Choroid plexus epithelial cell (primary cell): ENCODE data around the gene RGPD5.
"Not testable (repeated sequence)": the region's sequence is repeated elsewhere in the genome, so short reads cannot be mapped to it uniquely, and the experiment has no call there.

Experiments
- DNase-seq: peaks from one replicate; pipeline ENCODE4 v3.0.0-alpha.2; 2010; ENCODE audit warnings: low read depth
- H3K4me3 ChIP-seq: 2 replicates; pipeline ENCODE4 v1.5.1; 2011; ENCODE audit warnings: low read depth, mild to moderate bottlenecking, control low read depth, low read length, moderate library complexity

The RGPD5 gene

GRCh38 chr2:109888414-109888813 is 94.3 kb downstream of the RGPD5 start:
- not testable (repeated sequence) for DNase-seq, H3K4me3 ChIP-seq

- not testable (repeated sequence) for DNase-seq, H3K4me3 ChIP-seq
Observed at GRCh38 chr2:109889909-109890308, 95.8 kb downstream of the RGPD5 start.

- not testable (repeated sequence) for DNase-seq, H3K4me3 ChIP-seq
Observed at GRCh38 chr2:109891024-109891423, 96.9 kb downstream of the RGPD5 start.

DNA sequence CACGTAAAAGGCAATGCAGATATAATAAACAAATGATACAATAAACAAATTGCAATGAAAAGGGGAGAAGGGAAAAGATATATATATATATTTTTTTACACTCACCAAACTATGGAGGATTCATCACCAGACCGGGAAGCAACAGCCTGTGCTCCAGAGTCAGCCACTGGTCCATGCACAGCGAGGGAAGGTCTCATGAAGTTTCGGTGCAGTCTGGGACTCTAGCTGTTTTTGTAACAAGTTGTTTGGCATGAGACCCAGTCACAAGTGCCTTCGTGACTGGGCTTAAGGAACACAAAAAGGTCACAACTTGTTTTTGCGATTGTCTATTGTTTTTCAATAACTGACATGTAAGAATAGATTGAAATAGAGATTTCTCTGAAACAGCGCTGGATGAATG is 99.6 kb downstream of the RGPD5 start:
- not testable (repeated sequence) for H3K4me3 ChIP-seq, DNase-seq

DNA sequence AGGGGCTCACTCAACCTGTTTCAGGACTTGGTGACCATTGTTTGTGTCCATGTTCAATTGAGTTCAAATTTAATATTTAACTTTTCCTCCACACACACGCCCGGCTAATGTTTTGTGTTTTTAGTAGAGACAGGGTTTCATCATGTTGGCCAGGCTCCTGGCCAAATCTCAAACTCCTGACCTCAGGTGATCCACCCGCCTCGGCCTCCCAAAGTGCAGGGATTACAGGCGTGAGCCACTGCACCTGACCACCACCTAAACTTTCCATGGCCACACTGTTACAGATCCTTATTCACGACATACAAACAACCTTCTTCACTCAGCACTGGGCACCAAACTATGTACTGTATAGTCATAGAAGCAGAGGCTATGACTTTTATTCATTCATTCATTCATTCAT is 100.0 kb downstream of the RGPD5 start:
- not testable (repeated sequence) for DNase-seq, H3K4me3 ChIP-seq

DNA sequence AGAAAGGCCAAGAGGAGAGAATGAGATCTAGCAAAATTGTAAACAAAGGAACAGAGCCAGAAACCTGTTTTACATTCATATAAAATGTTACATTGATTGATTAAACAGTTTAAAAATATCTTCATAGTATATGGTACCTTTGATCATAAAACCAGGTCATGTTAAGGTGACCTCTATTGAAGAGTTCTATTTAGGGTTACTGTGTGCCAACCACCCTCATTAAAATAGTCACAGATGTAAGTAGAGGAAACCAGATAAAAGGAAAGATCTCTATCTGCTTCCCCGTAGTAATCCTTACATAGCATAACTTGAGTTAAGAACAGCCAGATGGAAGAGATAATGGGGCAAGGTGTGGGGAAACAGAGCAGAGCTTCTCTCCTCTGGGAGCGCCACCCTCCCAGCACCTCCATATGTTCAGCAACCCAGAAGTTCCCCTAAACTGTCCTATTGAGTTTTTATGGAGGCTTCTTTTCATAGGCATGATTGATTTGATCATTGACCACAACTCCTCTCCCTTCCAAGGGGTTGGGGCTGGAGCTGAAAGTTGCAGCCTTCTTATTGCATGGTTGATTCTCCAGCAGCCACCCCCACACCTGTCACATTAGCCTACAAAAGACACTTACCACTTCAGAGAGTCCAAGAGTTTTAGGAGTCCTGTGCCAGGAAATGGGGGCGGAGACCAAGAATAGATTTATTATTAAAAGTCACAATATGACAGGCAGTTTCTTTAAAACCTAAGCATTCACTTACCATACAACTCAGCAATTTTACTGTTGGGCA is 101.2 kb downstream of the RGPD5 start:
- not testable (repeated sequence) for H3K4me3 ChIP-seq, DNase-seq

DNA sequence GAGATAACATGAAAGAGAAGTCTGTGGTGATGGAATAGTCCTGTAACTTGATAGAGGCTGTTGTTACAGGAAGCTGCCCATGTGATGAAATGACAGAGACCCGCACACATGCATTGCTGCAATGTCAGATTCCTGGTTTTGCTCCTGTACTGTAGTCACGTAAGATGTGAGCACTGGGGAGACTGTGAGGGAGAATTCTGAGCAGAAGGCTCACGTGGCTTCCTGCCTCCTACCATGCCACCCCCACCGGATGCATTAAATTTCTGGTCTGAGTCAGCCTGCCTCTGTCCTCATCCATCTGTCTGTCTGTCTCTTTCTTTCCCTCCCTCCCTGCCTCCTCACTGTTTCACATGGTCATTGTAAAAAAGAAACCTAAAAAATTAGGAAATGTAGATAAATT is 102.1 kb downstream of the RGPD5 start:
- not testable (repeated sequence) for DNase-seq, H3K4me3 ChIP-seq

DNA sequence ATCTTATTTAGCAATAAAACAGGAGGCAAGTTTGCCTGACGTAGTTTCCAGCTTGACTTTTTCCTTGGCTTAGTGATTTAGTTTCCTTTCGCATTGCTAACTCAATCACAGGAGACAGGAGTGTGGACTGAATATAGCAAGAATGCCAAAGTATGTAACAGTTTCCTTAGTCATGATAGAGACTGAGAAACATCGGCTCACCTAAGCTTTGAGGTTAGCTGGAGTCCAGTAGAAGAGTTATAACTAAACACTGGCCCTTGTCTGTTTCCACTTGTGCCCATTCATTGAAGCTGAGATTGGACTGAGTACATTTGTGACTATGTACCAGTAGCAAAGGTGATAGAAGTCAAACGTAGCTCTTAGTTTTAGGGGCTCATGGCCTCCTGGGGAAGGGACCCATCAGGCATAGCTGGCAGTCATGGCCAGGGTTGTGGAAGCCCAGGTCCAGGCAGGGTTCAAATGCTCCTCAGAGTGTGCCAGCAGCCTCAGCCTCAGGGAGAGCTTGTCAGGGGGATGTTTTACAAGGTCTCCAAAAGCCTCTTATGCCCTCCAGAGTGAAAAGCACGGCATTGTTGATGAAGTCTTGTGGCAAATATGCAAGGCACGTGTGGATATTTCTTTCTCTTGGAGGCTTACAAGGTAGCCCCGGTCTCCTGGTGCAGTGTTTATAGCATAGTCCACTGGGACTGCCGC is 103.8 kb downstream of the RGPD5 start:
- not testable (repeated sequence) for DNase-seq, H3K4me3 ChIP-seq

GRCh38 chr2:109898462-109899336 is 104.6 kb downstream of the RGPD5 start, which contains the start of gene LIMS3:
LIMS3 (plus strand) TSS chr2:109898688; CDS start chr2:109898729, 41 bp downstream.
- H3K4me3 ChIP-seq, DNase-seq: not testable (repeated sequence)

GRCh38 chr2:109905796-109906195 is 111.7 kb downstream of the RGPD5 start:
- not testable (repeated sequence) for H3K4me3 ChIP-seq

More at GRCh38 chr2:109905796-109906195, 111.7 kb downstream of the RGPD5 start:
- not testable (repeated sequence) for DNase-seq
